Stromal cell of bone marrow (primary cell): Measurements from ENCODE around the gene VPS13D.
"Not testable (repeated sequence)": the region's sequence is repeated elsewhere in the genome, so short reads cannot be mapped to it uniquely, and the experiment has no call there.

Source experiments
- DNase-seq: peaks from one replicate; pipeline ENCODE4 v3.0.0-alpha.2; 2012; ENCODE audit warnings: low read depth

The VPS13D gene

GRCh38 chr1:12469493-12469892 lies 239.7 kb downstream of the VPS13D start:
- no peak for DNase-seq

GRCh38 chr1:12469990-12470389 lies 240.2 kb downstream of the VPS13D start:
- DNase-seq = no peak

GRCh38 chr1:12470916-12471315 lies 241.1 kb downstream of the VPS13D start:
- not testable (repeated sequence) for DNase-seq

GRCh38 chr1:12472156-12472797 lies 242.4 kb downstream of the VPS13D start:
- DNase-seq = no peak

GRCh38 chr1:12472798-12473551 lies 243.1 kb downstream of the VPS13D start:
- no peak for DNase-seq

- no peak for DNase-seq
Measured at GRCh38 chr1:12473596-12474362, 243.9 kb downstream of the VPS13D start.

GRCh38 chr1:12475101-12475500 lies 245.3 kb downstream of the VPS13D start:
- no peak for DNase-seq

- no peak for DNase-seq
Measured at GRCh38 chr1:12475530-12475934, 245.7 kb downstream of the VPS13D start.

- no peak for DNase-seq
Measured at GRCh38 chr1:12475947-12476346, 246.1 kb downstream of the VPS13D start.

- DNase-seq = no peak
Measured at GRCh38 chr1:12477314-12477713, 247.5 kb downstream of the VPS13D start.

GRCh38 chr1:12477936-12478611 lies 248.2 kb downstream of the VPS13D start:
- peak; percentile 97 for DNase-seq

GRCh38 chr1:12478612-12478985 lies 248.8 kb downstream of the VPS13D start:
- DNase-seq = no peak

- no peak for DNase-seq
Measured at GRCh38 chr1:12479311-12479710, 249.5 kb downstream of the VPS13D start.

GRCh38 chr1:12480041-12480440 lies 250.2 kb downstream of the VPS13D start:
- DNase-seq = no peak

GRCh38 chr1:12480748-12481362 lies 251.0 kb downstream of the VPS13D start:
- DNase-seq = peak; percentile 89

- no peak for DNase-seq
Measured at GRCh38 chr1:12481928-12482327, 252.1 kb downstream of the VPS13D start.

- DNase-seq = no peak
Measured at GRCh38 chr1:12482988-12483387, 253.2 kb downstream of the VPS13D start.

GRCh38 chr1:12485231-12486058 lies 255.6 kb downstream of the VPS13D start:
- DNase-seq = no peak

GRCh38 chr1:12486059-12486341 lies 256.2 kb downstream of the VPS13D start:
- no peak for DNase-seq

- DNase-seq = no peak
Measured at GRCh38 chr1:12486401-12487005, 256.7 kb downstream of the VPS13D start.

GRCh38 chr1:12487520-12487919 lies 257.7 kb downstream of the VPS13D start:
- DNase-seq = no peak
